GM10266 (cell line): Measurements from ENCODE around the gene PLA2G6.

Experiments
- DNase-seq: peaks from one replicate; pipeline ENCODE4 v3.0.0; 2012; ENCODE audit errors: extremely low spot score
- TF ChIP-seq, protein P1 (sequence below): IDR thresholded peaks from 2 replicates; pipeline ENCODE4 v1.5.1; 2012; ENCODE audit warnings: mild to moderate bottlenecking, low read depth; ENCODE audit not compliant: control insufficient read depth, insufficient read depth; ENCODE audit errors: missing control alignments

Gene PLA2G6

DNA sequence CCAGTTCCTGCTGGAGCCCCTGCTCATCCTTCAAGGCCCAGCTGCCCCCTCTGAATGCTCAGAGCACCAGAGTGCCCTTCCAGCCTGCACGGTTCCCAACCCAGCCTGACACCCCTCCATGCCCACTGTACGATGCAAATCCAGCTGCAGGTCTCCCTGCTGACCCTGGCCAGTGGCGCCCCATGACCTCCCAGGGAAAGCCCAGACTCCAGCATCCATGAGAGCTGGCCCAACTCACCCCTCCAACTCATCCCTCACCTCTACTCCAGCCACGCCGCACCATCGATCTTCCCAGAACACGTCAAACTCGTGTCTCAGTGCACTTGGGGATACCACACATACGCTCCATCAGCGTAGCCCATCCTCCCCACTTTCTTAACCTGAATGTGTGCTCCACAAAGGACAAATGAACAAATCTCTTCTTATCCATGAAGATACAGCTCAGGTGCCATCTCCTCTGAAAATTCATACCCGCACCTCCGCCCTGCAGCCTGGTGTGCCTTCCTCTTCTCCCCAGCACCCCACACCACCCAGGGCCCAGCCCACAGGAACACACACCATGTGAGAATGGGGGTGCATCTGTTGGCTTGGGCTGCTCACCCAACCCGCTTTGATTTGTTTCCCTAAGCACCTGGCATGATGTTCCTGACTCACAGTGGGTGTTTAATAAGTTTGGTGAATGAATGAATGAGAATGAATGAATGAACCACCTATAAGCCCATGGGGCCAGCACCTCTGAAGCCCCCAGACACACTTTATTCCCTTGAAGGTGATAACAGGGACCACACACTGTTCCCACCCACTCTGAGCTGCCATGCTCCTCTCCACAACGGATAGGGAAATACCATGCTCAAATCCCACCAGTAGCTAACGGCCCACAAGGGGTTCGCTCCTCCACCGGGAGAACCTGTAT is 6.2 kb downstream of the PLA2G6 start:
- TF ChIP-seq, protein P1, sequence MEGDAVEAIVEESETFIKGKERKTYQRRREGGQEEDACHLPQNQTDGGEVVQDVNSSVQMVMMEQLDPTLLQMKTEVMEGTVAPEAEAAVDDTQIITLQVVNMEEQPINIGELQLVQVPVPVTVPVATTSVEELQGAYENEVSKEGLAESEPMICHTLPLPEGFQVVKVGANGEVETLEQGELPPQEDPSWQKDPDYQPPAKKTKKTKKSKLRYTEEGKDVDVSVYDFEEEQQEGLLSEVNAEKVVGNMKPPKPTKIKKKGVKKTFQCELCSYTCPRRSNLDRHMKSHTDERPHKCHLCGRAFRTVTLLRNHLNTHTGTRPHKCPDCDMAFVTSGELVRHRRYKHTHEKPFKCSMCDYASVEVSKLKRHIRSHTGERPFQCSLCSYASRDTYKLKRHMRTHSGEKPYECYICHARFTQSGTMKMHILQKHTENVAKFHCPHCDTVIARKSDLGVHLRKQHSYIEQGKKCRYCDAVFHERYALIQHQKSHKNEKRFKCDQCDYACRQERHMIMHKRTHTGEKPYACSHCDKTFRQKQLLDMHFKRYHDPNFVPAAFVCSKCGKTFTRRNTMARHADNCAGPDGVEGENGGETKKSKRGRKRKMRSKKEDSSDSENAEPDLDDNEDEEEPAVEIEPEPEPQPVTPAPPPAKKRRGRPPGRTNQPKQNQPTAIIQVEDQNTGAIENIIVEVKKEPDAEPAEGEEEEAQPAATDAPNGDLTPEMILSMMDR, result no peak
- DNase-seq, result no peak

GRCh38 chr22:38174626-38175025 is 7.0 kb downstream of the PLA2G6 start:
- DNase-seq, result no peak
- TF ChIP-seq, protein P1, result no peak

DNA sequence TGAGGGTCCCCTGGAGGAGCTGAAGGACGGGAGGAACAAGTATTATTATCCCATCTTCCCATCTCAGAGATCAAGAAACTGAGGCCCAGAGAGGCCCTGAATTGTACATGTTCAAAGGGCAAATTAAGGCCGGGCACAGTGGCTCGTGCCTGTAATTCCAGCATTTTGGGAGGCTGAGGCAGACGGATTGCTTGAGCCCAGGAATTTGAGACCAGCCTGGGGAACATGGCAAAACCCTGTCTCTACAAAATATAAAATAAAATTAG is 8.1 kb downstream of the PLA2G6 start:
- DNase-seq, result no peak
- TF ChIP-seq, protein P1, result no peak

GRCh38 chr22:38172832-38173640 is 8.6 kb downstream of the PLA2G6 start:
- DNase-seq, result no peak
- TF ChIP-seq, protein P1, result no peak

DNA sequence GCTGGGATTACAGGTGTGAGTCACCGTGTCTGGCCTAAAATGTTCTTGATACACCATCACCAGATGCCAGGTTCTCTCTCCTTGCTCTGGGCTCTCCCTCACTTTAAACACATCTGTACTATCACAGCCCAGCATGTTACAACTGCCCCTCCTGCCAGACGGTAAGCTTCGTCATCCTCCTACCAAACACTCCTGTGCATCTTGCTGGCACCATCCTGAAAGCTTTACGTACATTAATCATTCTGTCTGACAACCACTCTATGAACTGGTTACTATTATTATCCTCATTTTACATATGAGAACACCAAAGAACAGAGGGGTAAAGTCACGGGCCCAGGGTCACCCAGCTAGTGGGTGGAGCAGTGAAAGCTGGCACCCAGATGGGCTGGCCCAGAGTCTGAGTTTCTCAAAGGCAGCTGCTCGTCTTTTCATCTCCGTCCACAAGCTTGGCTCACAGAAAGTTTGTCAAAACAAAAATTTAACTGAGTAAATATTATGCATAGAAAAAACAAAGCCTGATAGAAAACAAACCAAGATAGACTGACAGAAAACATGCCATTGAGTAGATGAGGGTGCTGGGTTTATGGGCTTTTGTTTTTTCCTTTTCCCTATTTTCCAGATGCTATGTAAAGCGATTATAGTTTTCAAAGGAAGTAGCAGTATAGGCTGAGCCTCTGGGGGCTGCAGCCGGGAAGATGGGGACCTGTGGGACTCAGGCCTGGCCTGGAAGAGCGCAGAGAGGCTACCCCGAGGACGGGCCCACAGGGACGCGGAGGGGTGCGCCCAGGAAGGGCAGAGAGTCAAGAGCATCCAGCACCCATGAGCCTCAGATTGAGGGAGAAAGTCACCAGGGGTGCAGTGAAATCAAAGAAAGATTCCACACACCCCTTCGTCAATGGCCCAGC is 9.5 kb downstream of the PLA2G6 start:
- DNase-seq, result no peak
- TF ChIP-seq, protein P1, result no peak

DNA sequence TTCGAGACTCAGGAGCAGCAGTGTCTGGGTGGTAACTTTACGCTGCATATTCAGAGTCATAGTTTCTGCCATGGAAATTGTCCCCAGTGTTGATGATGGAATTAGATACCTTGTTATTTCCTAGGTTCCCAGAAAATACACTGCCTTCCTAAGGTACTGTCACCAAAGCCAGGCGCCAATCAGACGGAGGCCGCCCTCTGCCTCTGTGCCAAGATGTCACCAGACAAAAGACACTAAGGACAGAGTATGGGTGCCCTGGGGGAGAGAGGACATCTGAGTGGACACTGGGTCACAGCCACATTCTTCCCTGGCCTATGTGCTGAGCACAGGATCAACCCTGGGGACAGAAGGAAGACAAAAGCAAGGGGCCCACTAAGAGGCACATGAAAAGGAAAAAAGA is 11.2 kb downstream of the PLA2G6 start:
- TF ChIP-seq, protein P1, result no peak

More for the DNA sequence above, 11.2 kb downstream of the PLA2G6 start:
- no peak for DNase-seq
